ENCODE data around the gene CCDC107.
"Not testable (repeated sequence)": the region's sequence is repeated elsewhere in the genome, so short reads cannot be mapped to it uniquely, and the experiment has no call there.

Gene CCDC107

GRCh38 chr9:35638751-35639150 is 19.3 kb upstream of the CCDC107 start:
- not testable (repeated sequence) for DNase-seq

GRCh38 chr9:35639225-35639624 is 18.9 kb upstream of the CCDC107 start:
- DNase-seq: not testable (repeated sequence)

GRCh38 chr9:35639631-35640030 is 18.5 kb upstream of the CCDC107 start:
- DNase-seq: no peak

GRCh38 chr9:35640431-35640830 is 17.7 kb upstream of the CCDC107 start:
- not testable (repeated sequence) for DNase-seq

- not testable (repeated sequence) for DNase-seq
These were observed 16.6 kb upstream of the CCDC107 start for GRCh38 chr9:35641478-35641877.

GRCh38 chr9:35643046-35643445 is 15.0 kb upstream of the CCDC107 start:
- DNase-seq: no peak

GRCh38 chr9:35645736-35646135 is 12.4 kb upstream of the CCDC107 start:
- DNase-seq: not testable (repeated sequence)

GRCh38 chr9:35646153-35646532 is 11.9 kb upstream of the CCDC107 start:
- no peak for DNase-seq

- DNase-seq: peak; percentile 81
These were observed 11.4 kb upstream of the CCDC107 start for GRCh38 chr9:35646533-35647265.

GRCh38 chr9:35649431-35650340 is 8.4 kb upstream of the CCDC107 start:
- DNase-seq: no peak

GRCh38 chr9:35650341-35651158 is 7.5 kb upstream of the CCDC107 start, which contains the start of gene SIT1:
SIT1 (minus strand) TSS chr9:35650931; CDS start chr9:35650853, 78 bp downstream.
- DNase-seq: no peak

GRCh38 chr9:35651956-35652828 is 5.9 kb upstream of the CCDC107 start:
- DNase-seq: no peak

- DNase-seq: no peak
These were observed 5.3 kb upstream of the CCDC107 start for GRCh38 chr9:35652829-35653209.

- no peak for DNase-seq
These were observed 4.5 kb upstream of the CCDC107 start for GRCh38 chr9:35653611-35654010.

GRCh38 chr9:35656348-35656747 is 1.7 kb upstream of the CCDC107 start:
- no peak for DNase-seq

GRCh38 chr9:35656831-35657545 is 1.1 kb upstream of the CCDC107 start:
- DNase-seq: no peak

- peak; percentile 91 for DNase-seq
These were observed 451 bp upstream of the CCDC107 start, which contains the start of gene RMRP for GRCh38 chr9:35657546-35658136. RMRP (minus strand) TSS chr9:35658019.

GRCh38 chr9:35658968-35659220 is 802 bp downstream of the CCDC107 start:
- DNase-seq: no peak

GRCh38 chr9:35659340-35659739 is 1.2 kb downstream of the CCDC107 start:
- DNase-seq: no peak

GRCh38 chr9:35660966-35661415 is 2.9 kb downstream of the CCDC107 start:
- DNase-seq: no peak

- no peak for DNase-seq
These were observed 3.8 kb downstream of the CCDC107 start for GRCh38 chr9:35661756-35662350.
